Right cardiac atrium (tissue), 5 donors: ENCODE measurements around the gene LHFPL6. TPM values are rescaled to one million over a fixed set of nuclear protein-coding genes. Genes with fewer than 3 reads are reported as not detected.

Experiments
- ATAC-seq, 2 donors: fragments of 200-7000 bp; cut with Tn5 transposase; one replicate each; pipeline versions ENCODE4 v1.8.0 to v1.9.1; 2020; ENCODE audit warnings: moderate library complexity in 2 of 2, mild to moderate bottlenecking in 1 of 2
- DNase-seq, 3 donors: peaks; one replicate each; pipeline ENCODE4 v3.0.0-alpha.2; 2020
- H3K27ac ChIP-seq: one replicate; pipeline ENCODE4 v1.5.1; 2013; ENCODE audit warnings: mild to moderate bottlenecking, low read length, control low read depth, moderate library complexity
- H3K27me3 ChIP-seq: one replicate; pipeline ENCODE4 v1.6.1; 2013; ENCODE audit not compliant: control insufficient read depth, insufficient read depth
- H3K4me1 ChIP-seq: one replicate; pipeline ENCODE4 v1.6.1; 2013; ENCODE audit warnings: low read length; ENCODE audit not compliant: control insufficient read depth, insufficient read depth
- H3K4me3 ChIP-seq: one replicate; pipeline ENCODE4 v1.5.1; 2013; ENCODE audit warnings: low read length, control low read depth
- H3K9me3 ChIP-seq: one replicate; pipeline ENCODE4 v1.6.1; 2013; ENCODE audit warnings: low read length; ENCODE audit not compliant: control insufficient read depth
- WGBS: extraction: QIAGEN DNeasy Blood & Tissue Kit; methylation state at CpG from one replicate; pipeline ENCODE4 v1.1.7; 2013; 5-methylcytosine and 5-hydroxymethylcytosine counted together
- intact Hi-C, 4 donors: fragments of 100-400 bp; cut with DNase I; formaldehyde crosslinking; loops; one replicate each; pipeline versions ENCODE4 v1.11.0 to v1.14.0; 2022 to 2023
- polyA plus RNA-seq: library from polyadenylated mRNA; stranded (reverse); fragments of 200-250 nt; gene quantifications from one replicate; pipeline ENCODE4 v1.2.3, GENCODE V29; 2013
- total RNA-seq, 4 donors: library from RNA; stranded (reverse); fragmentation: NEBNext Ultra II Directional; extraction: Animal tissue kit (Norgen Biotek cat#: 25700); gene quantifications; one replicate each; pipeline ENCODE4 v1.2.1, GENCODE V29; 2021
- donor health status: healthy with polysubstance abuse.
- donor health status: DM: no; HTN: yes; CAD: no.
- donor health status: DM: no; HTN: no; CAD: no.
- donor health status: DM: no; HTN: yes; CAD: no; lungs with severe emphysema.
- donor health status: DM: yes; HTN: yes; CAD: no.

LHFPL6 gene
- total and polyA plus RNA-seq, 5 donors: 54.0 to 66.8 (median 58.5) TPM

DNA sequence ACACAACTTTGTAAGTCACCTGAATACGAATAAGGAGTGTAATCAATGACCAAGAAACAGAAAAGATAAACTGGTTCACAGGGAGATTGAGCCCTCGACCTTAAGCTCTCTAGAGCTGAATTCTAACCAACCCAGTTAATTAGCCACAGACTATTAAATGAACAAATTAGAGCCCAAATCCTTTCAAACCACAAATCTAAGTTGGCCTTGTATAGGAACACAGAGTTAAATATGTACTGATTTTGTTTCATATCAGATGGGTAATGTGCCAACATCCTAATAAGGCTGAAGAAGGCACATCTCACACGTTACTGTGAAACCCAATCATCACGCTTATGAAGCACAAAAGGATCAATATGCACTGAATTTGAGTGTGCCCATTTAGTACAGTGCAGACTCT, 156.1 kb downstream of the LHFPL6 start:
- Histone ChIP-seq H3K4me3 (no peak overlapping the region), H3K9me3 (no peaks in the 10 kb centered on the region), H3K27ac (no peak overlapping the region), H3K4me1 (peaks cover 3% of the 10 kb centered on the region), H3K27me3 (no peaks in the 10 kb centered on the region)
- ATAC-seq: no peak
- intact Hi-C loops: no loop called here
- no peak for DNase-seq
- WGBS: 81% methylated on average over 4 of the region's 4 CpGs

DNA sequence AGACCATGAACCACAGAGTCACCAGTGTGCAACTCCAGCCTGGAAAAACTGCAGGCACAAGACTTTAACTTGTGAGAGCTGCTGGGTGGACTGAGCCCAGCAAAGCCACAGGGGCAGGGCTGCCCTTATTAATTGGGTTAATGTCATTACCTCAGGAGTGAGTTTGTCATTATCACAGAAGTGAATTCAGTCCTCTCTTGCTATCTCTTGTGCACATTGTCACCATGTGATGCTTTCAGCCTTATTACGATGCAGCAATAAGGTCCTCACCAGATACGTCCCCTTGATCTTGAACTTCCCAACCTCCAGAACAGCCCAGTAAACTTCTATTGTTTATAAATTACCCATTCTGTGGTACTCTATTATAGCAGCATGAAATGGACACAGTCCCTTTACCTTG, 158.1 kb downstream of the LHFPL6 start:
- Histone ChIP-seq H3K27me3 (no peaks in the 10 kb centered on the region), H3K4me3 (no peak overlapping the region), H3K4me1 (peaks cover 2% of the 10 kb centered on the region), H3K27ac (no peak overlapping the region), H3K9me3 (no peaks in the 10 kb centered on the region)
- WGBS: 85% methylated on average over 2 of the region's 2 CpGs
- ATAC-seq: no peak
- no peak for DNase-seq
- intact Hi-C loops: no loop called here

DNA sequence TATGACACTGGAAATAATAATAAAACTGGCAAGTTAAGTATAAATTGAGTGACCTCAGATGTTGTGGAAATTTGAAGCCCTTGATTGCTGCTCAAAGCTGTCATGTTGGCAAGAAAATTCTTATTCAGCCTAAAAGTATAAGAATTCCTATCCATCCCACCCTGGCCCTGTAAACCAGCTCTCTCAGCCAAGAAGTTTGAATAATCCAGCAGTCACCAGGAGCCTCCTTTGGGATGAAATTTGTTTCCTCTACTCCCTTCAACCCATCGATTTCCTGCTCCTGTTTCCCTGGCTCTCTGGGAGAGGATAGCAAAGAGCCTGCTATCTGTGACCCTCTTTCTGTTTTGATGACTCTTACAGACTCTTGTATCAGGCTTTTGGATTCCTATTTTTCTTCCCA, 169.3 kb downstream of the LHFPL6 start:
- ATAC-seq (peak in 1 of 2 donors; percentile 14), DNase-seq (no peak)
- Histone ChIP-seq H3K4me3 (no peak overlapping the region), H3K27ac (no peak overlapping the region), H3K27me3 (no peaks in the 10 kb centered on the region), H3K9me3 (no peaks in the 10 kb centered on the region), H3K4me1 (peaks cover 2% of the 10 kb centered on the region)
- WGBS: 32% methylated on average over 1 of the region's 1 CpG
- intact Hi-C loops: no loop called here

DNA sequence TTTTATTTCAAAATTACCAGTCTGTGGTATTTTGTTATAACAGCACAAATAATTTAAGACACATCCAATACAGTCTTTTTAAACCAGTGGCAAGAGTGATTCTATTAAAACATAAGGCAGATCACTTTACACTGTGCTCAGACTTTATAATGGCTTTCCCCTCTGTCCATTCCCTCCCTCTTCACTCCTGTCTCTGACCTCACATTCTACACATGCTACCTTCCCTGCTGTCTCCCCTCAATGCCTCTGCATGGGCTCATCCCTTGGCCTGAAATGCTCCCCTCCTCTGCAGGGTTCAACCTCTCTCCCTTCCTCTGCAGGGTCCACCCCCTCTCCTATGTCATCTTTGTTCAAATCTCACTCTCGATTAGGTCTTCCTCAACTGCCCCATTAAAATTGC, 170.8 kb downstream of the LHFPL6 start:
- no peak overlapping the region for H3K4me3 ChIP-seq
- H3K27ac ChIP-seq: no peak overlapping the region
- intact Hi-C loops: no loop called here
- ATAC-seq (no peak), DNase-seq (no peak)
- no peaks in the 10 kb centered on the region for H3K27me3 ChIP-seq
- H3K4me1 ChIP-seq: peaks cover 2% of the 10 kb centered on the region
- 75% methylated on average over 1 of the region's 1 CpG for WGBS
- no peaks in the 10 kb centered on the region for H3K9me3 ChIP-seq

DNA sequence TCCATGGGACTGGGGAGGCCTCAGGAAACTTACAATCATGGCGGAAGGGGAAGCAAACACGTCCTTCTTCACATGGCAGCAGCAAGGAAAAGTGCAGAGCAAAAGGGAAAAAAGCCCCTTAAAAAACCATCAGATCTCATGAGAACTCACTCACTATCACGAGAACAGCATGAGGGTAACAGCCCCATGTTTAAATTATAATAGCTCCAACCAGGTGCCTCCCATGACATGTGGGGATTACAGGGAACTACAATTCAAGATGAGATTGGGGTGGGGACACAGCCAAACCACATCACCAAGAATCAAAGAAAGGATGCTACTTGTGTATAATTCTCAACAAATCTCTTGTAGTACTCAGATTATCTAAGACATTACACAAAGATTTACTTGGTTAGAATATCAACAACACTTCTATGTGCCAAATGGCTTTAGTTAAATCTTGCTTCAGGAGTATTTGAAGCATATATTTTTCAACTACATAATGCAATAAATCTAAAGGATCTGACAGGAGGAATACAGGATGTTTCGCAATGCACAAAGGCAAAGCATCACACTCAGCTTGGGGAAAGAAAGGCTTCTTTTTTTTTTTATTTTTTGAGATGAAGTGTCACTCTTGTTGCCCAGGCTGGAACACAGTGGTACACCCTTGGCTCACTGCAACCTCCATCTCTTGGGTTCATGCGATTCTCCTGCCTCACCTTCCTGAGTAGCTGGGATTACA, 180.0 kb downstream of the LHFPL6 start:
- no peaks in the 10 kb centered on the region for H3K27me3 ChIP-seq
- no peak overlapping the region for H3K27ac ChIP-seq
- H3K9me3 ChIP-seq: no peaks in the 10 kb centered on the region
- WGBS: 95% methylated on average over 5 of the region's 5 CpGs
- no peak for DNase-seq
- no peak for ATAC-seq
- no peaks in the 10 kb centered on the region for H3K4me1 ChIP-seq
- H3K4me3 ChIP-seq: no peak overlapping the region
- intact Hi-C loops: loop anchor here in 1 of 4 donors (5.0 kb wide), 1 partner anchor 179 kb away; the partner anchor contains the start of gene LHFPL6

DNA sequence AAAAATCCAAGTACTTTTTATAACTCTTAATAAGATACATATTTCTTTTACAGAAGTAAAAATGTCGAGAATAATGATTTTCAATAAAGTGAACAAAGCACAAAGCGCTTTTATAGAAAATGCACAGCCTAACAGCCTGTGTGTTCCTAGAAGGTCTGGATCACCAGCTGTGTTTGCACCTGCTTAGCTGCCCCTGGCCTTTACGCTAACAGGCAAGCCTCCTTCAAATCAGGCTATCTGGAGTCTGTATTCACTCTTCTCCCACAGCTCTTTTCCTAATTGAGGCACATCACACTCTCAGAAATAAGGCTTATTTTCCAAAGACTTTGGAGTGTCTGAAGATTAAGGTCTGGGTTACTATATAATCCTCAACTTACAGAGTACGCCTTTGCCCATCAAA, 183.1 kb downstream of the LHFPL6 start:
- Histone ChIP-seq H3K4me3 (no peak overlapping the region), H3K27me3 (no peaks in the 10 kb centered on the region), H3K9me3 (no peaks in the 10 kb centered on the region), H3K27ac (no peak overlapping the region), H3K4me1 (peaks cover 6% of the 10 kb centered on the region)
- intact Hi-C loops: loop anchor here (5.0 to 10.0 kb wide), 4 partner anchors 155 to 275 kb away; partner anchors contain the start of gene LHFPL6 (in 4 of the 4)
- WGBS: 97% methylated on average over 4 of the region's 4 CpGs
- DNase-seq (no peak), ATAC-seq (no peak)

DNA sequence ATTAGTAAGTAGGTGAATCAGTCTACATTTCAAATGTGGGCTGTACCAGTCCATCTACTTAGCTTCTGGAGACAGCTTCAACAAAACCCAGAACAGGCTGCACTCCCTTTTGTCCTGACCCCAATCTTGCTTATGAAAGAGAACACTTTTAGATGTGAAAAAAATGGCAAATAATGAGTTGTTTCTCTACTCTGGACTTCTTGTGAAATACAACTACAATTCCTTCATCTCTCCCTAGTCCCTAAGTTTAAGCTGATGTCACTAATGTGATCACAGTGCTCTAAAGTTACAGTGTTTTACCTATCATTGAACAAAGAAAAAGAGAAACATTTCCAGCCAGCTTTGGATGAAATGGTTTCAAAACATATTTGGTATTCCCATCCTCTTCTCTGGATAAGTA, 183.9 kb downstream of the LHFPL6 start:
- H3K27ac ChIP-seq: no peak overlapping the region
- no peaks in the 10 kb centered on the region for H3K9me3 ChIP-seq
- H3K4me3 ChIP-seq: no peak overlapping the region
- DNase-seq (no peak), ATAC-seq (no peak)
- H3K4me1 ChIP-seq: peaks cover 8% of the 10 kb centered on the region
- intact Hi-C loops: loop anchor here (5.0 to 10.0 kb wide), 4 partner anchors 154 to 274 kb away; partner anchors contain the start of gene LHFPL6 (in 3 of the 4)
- no peaks in the 10 kb centered on the region for H3K27me3 ChIP-seq

DNA sequence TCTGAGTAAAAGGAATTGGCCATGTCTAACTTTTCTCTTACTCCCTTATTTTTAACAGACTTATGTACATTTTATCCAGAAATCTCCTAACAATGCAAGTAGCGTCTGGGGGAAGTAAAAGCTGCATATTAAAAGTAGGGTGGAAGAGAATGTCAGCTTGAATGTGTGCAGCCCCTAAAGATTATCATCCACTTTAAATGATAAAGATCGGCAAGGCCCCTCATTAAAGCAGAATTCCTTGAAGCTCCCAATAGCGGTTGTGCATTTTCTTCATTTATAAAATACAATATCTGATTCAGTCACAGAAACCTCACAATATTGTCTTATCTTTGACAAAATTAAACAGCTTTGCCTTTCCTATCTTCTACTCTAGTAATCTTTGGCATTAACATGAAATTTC, 184.6 kb downstream of the LHFPL6 start:
- H3K27ac ChIP-seq: no peak overlapping the region
- intact Hi-C loops: loop anchor here (5.0 to 10.0 kb wide), 4 partner anchors 154 to 274 kb away; partner anchors contain the start of gene LHFPL6 (in 3 of the 4)
- no peaks in the 10 kb centered on the region for H3K9me3 ChIP-seq
- ATAC-seq (no peak), DNase-seq (no peak)
- no peak overlapping the region for H3K4me3 ChIP-seq
- WGBS: 74% methylated on average over 3 of the region's 3 CpGs
- no peaks in the 10 kb centered on the region for H3K27me3 ChIP-seq
- H3K4me1 ChIP-seq: peaks cover 8% of the 10 kb centered on the region

DNA sequence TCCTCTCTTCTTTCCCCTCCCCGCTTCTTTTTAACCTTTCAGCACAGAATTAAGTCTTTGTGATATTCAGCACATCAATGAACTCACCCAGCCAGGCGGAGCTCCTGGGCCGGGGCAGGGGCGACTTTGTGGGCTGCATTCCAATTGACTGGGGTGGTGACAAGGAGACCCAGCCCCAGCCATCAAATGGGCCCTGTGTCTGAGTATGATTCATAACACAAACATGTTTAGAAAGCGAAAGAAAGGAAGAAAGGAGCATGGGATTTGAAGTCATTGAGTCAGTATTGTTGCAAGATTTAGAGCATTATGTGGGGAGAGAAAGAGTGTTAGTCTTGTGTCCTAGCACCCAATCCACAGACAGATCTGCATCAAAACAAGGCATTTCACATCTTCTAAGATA, 185.3 kb downstream of the LHFPL6 start:
- 56% methylated on average over 5 of the region's 5 CpGs for WGBS
- no peaks in the 10 kb centered on the region for H3K9me3 ChIP-seq
- no peaks in the 10 kb centered on the region for H3K27me3 ChIP-seq
- peak overlapping the region; percentile 25 for H3K4me3 ChIP-seq
- peaks cover 8% of the 10 kb centered on the region for H3K4me1 ChIP-seq
- ATAC-seq (peak; percentile 44 to 54), DNase-seq (peak; percentile 33 to 52 (median 50))
- peak overlapping the region; percentile 67 for H3K27ac ChIP-seq
- intact Hi-C loops: loop anchor here (5.0 to 10.0 kb wide), 4 partner anchors 153 to 273 kb away; partner anchors contain the start of gene LHFPL6 (in 3 of the 4)

DNA sequence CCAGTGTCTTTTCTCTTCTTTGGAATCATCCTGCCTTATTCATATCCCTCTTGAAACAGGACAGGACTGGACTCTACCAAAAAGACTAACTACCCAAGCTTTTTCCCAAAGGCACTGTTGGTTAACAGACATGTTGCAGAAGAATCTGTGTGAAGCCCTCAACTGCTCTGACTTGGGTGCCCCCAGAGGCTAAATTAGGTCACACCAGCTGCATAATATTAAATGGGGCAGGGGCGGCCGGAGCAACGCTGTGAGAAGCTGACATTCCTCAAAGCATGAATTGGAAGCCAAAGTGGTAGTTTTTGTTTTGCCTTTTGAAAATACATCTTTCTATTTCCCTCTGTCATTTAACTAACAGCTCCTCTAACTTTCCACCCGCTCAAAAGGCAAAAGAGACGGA, 185.9 kb downstream of the LHFPL6 start:
- no peaks in the 10 kb centered on the region for H3K9me3 ChIP-seq
- H3K27ac ChIP-seq: peak overlapping the region; percentile 58
- peak overlapping the region; percentile 25 for H3K4me3 ChIP-seq
- DNase-seq (peak in 1 of 3 donors; percentile 46), ATAC-seq (peak; percentile 52 to 63)
- intact Hi-C loops: loop anchor here (5.0 to 10.0 kb wide), 4 partner anchors 152 to 272 kb away; partner anchors contain the start of gene LHFPL6 (in 3 of the 4)
- no peaks in the 10 kb centered on the region for H3K27me3 ChIP-seq
- WGBS: 56% methylated on average over 5 of the region's 5 CpGs
- H3K4me1 ChIP-seq: peaks cover 8% of the 10 kb centered on the region

DNA sequence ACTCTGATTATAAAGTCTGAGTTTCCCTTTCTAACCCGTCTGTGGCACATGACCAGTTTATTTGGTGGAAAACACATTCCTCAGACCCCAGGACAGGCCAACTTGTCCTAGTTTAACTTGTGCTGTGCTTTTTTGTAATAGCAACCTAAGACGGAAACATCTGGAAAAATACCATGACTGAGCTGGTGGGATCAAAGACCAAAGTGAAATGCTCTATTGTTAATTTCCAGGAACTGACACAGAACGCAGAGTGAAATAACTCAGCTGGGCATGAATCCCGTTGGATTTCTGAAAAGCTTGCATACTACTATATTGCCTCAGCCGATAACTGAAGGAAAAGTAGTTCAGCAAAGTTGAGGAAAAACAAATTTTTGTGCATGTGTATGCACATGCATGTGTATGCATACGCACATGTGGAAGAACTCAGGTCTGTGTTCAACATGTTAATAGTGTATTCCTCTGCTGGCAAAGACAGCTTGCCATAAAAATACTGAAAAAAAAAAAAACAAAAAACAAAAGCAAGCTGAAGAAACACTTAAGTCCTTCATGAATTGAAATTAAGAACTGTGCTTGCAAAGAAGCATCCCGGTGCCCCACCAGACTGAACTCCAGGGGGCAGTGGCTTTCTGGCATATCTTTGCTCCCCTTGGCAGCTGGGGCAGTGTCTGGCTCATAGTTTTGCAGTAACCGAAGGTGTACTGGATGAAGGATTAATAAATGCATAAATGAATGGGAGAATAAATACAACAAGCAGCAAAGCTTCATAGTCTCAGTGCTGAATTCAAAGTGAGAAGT, 187.8 kb downstream of the LHFPL6 start:
- DNase-seq: peak; percentile 49 to 77 (median 73)
- intact Hi-C loops: loop anchor here (5.0 to 10.0 kb wide), 4 partner anchors 150 to 270 kb away; partner anchors contain the start of gene LHFPL6 (in 3 of the 4)

More for the DNA sequence above, 187.8 kb downstream of the LHFPL6 start:
- no peaks in the 10 kb centered on the region for H3K9me3 ChIP-seq
- H3K27ac ChIP-seq: peak overlapping the region; percentile 58
- peak overlapping the region; percentile 32 for H3K4me3 ChIP-seq
- H3K27me3 ChIP-seq: no peaks in the 10 kb centered on the region
- ATAC-seq: peak; percentile 67 to 88
- H3K4me1 ChIP-seq: peaks cover 11% of the 10 kb centered on the region
- 20% methylated on average over 8 of the region's 8 CpGs for WGBS
